ENCODE data around the gene KIAA1191.
A peak's percentile ranks its signal among the peaks of the same experiment; 100 is the strongest.
"Not testable (repeated sequence)": the region's sequence is repeated elsewhere in the genome, so short reads cannot be mapped to it uniquely, and the experiment has no call there.

KIAA1191 gene

GRCh38 chr5:176334031-176334770 is 27.4 kb downstream of the KIAA1191 start:
- Histone ChIP-seq H3K36me3 (ENCODE audit: insufficient read depth, low read length) (peaks cover 3% of the 10 kb centered on the region), H3K27me3 (ENCODE audit: control insufficient read depth, insufficient read depth, low read length) (no peaks in the 10 kb centered on the region), H3K9me3 (replicated peaks; ENCODE audit: low read length) (no peaks in the 10 kb centered on the region), H3K4me1 (ENCODE audit: control insufficient read depth, insufficient read depth, low read length) (no peaks in the 10 kb centered on the region), H3K4me3 (ENCODE audit: low read length) (no peak overlapping the region), H3K9ac (ENCODE audit: low read depth, low read length) (no peak overlapping the region), H3K4me2 (ENCODE audit: low read length) (no peak overlapping the region)

DNA sequence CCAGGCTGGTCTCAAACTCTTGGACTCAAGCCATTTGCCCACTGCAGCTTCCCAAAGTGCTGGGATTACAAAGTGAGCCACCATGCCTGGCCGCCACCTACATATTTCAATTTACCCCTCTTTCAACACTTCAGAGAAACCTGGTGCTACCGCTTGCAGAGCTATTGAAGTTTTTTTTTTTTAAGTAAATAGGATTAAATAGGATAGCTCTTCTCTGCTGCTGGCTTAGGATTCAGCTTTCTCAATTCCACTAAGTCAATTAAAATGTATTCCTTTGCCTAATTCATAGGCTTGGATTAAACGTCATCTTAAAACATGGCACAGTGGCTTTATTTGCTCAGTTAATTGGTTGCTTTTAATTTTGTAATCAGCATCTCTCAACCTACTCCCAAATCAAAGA is 41.0 kb downstream of the KIAA1191 start:
- Histone ChIP-seq H3K9me3 (replicated peaks; ENCODE audit: low read length) (no peaks in the 10 kb centered on the region), H3K4me2 (ENCODE audit: low read length) (no peak overlapping the region), H3K4me3 (ENCODE audit: low read length) (no peak overlapping the region), H3K9ac (ENCODE audit: low read depth, low read length) (no peak overlapping the region), H3K27me3 (ENCODE audit: control insufficient read depth, insufficient read depth, low read length) (no peaks in the 10 kb centered on the region), H3K4me1 (ENCODE audit: control insufficient read depth, insufficient read depth, low read length) (no peaks in the 10 kb centered on the region), H3K36me3 (ENCODE audit: insufficient read depth, low read length) (peaks cover 9% of the 10 kb centered on the region)

DNA sequence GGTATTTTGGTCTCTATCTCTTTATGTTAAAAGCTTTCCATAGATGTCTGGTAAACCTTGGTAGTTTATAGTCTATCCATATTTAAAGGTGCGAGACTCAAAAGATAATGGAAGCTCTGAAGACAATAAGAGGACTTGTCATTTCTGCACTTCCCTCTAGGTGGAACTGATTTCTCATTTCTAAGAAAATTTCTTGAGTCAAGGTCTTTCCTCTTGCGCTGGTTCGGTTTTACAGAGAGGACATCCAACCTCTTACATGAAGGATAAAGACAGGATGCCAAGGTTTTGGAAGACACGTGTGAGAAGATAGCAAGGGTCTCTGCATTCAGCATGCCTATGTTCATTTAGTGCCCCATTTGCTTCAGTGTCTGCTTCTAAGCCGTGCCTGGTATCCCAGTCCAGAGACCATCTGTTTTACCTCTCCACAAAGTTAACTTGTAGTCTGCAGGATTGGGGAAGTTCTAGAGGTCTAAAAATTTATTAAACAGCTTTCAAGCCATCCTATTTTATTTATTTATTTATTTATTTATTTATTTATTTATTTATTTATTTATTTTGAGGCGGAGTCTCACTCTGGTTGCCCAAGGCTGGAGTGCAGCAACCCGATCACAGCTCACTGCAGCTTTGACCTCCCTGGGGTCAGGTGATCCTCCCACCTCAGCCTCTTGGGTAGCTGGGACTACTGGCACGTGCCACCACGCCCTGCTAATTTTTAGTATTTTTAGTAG is 41.6 kb downstream of the KIAA1191 start:
- H3K9ac ChIP-seq (ENCODE audit: low read depth, low read length), result no peak overlapping the region
- no peaks in the 10 kb centered on the region for H3K4me1 ChIP-seq (ENCODE audit: control insufficient read depth, insufficient read depth, low read length)
- no peak overlapping the region for H3K4me3 ChIP-seq (ENCODE audit: low read length)
- H3K9me3 ChIP-seq (replicated peaks; ENCODE audit: low read length), result no peaks in the 10 kb centered on the region
- H3K36me3 ChIP-seq (ENCODE audit: insufficient read depth, low read length), result peaks cover 15% of the 10 kb centered on the region
- no peak overlapping the region for H3K4me2 ChIP-seq (ENCODE audit: low read length)
- H3K27me3 ChIP-seq (ENCODE audit: control insufficient read depth, insufficient read depth, low read length), result no peaks in the 10 kb centered on the region

GRCh38 chr5:176317534-176318374 is 43.8 kb downstream of the KIAA1191 start:
- Histone ChIP-seq H3K9ac (ENCODE audit: low read depth, low read length) (no peak overlapping the region), H3K4me3 (ENCODE audit: low read length) (no peak overlapping the region), H3K4me1 (ENCODE audit: control insufficient read depth, insufficient read depth, low read length) (no peaks in the 10 kb centered on the region), H3K27me3 (ENCODE audit: control insufficient read depth, insufficient read depth, low read length) (no peaks in the 10 kb centered on the region), H3K9me3 (replicated peaks; ENCODE audit: low read length) (no peaks in the 10 kb centered on the region), H3K36me3 (ENCODE audit: insufficient read depth, low read length) (peaks cover 14% of the 10 kb centered on the region), H3K4me2 (ENCODE audit: low read length) (no peak overlapping the region)

- not testable (repeated sequence) for H3K4me1 ChIP-seq (ENCODE audit: control insufficient read depth, insufficient read depth, low read length); H3K27me3 ChIP-seq (ENCODE audit: control insufficient read depth, insufficient read depth, low read length); H3K4me3 ChIP-seq (ENCODE audit: low read length); H3K9me3 ChIP-seq (replicated peaks; ENCODE audit: low read length); H3K4me2 ChIP-seq (ENCODE audit: low read length); H3K36me3 ChIP-seq (ENCODE audit: insufficient read depth, low read length); H3K9ac ChIP-seq (ENCODE audit: low read depth, low read length)
Measured at GRCh38 chr5:176305356-176305755, 56.2 kb downstream of the KIAA1191 start.

Small RNA genes within 50 kb of the gene (small RNA-seq; reads per million reads assigned to genes)
- gene MIR1271, result 2.4 reads per million, percentile 72 among the genes with 10 or more reads in this experiment

Data from skeletal muscle satellite cell (primary cell).